HCT116 (cell line): ENCODE data around the gene POU2F3. TPM values are rescaled to one million over a fixed set of nuclear protein-coding genes. Genes with fewer than 3 reads are reported as not detected.

Source experiments
- ATAC-seq: fragments of 200-7000 bp; cut with Tn5 transposase; 2 replicates; pipeline ENCODE4 v1.9.1; 2020; ENCODE audit warnings: mild to moderate bottlenecking, moderate library complexity
- BruUV-seq: library from RNA; stranded (reverse); fragments of 400-500 nt; replicated peaks from 2 replicates; lab custom pipeline; 2021; lab: Mats Ljungman, UMichigan
- CTCF ChIA-PET: fragments of 300-600 bp; sonication (Branson Sonifier 250); formaldehyde crosslinking; loops from one replicate; lab custom pipeline; 2021; ENCODE audit warnings: antibody characterized with exemption; lab: Charles Lee
- POLR2A ChIA-PET: fragments of 300-600, 350-600 bp; sonication (Branson Sonifier 250); formaldehyde crosslinking; loops from one replicate; lab custom pipeline; 2021; ENCODE audit warnings: antibody characterized with exemption; lab: Charles Lee
- RAD21 ChIA-PET, 2 experiments: fragments of 300-600 bp; sonication (Branson Sonifier 250); formaldehyde crosslinking; loops; one replicate each; lab custom pipeline; 2023; ENCODE audit warnings: low total read pairs in 2 of 2; ENCODE audit not compliant: uncharacterized antibody in 2 of 2, unreplicated experiment in 2 of 2, low non-redundant PET in 1 of 2; lab: Charles Lee
- DNase-seq: peaks from one replicate; pipeline ENCODE4 v3.0.0-alpha.2; 2010; ENCODE audit warnings: low read depth, low spot score
- H2AFZ ChIP-seq: fragments of 200-600 bp; shearing (Covaris generic), sonication (generic); 2 replicates; pipeline ENCODE4 v1.6.1; 2017; ENCODE audit warnings: low read depth, mixed run types, mixed read lengths, antibody characterized with exemption, low read length; ENCODE audit not compliant: poor library complexity, severe bottlenecking
- H3K27ac ChIP-seq: 2 replicates; pipeline ENCODE4 v1.5.1; 2012; ENCODE audit warnings: low read depth, low read length
- H3K27me3 ChIP-seq: fragments of 200-600 bp; sonication (generic); 2 replicates; pipeline ENCODE4 v1.6.1; 2016; ENCODE audit warnings: mixed run types, low read length, mixed read lengths; ENCODE audit not compliant: insufficient read depth
- H3K36me3 ChIP-seq, 2 experiments: fragments of 200-500 bp in 1 of 2; fragments of 200-600 bp in 1 of 2; sonication (Bioruptor generic) in 1 of 2; sonication (generic) in 1 of 2; 2 replicates each; pipeline versions ENCODE4 v1.5.1 to v1.6.1; 2014 to 2016; ENCODE audit warnings: low read length in 2 of 2, inconsistent platforms in 1 of 2, mixed read lengths in 1 of 2, mixed run types in 1 of 2; ENCODE audit not compliant: insufficient read depth in 2 of 2, control insufficient read depth in 1 of 2
- H3K4me1 ChIP-seq, 2 experiments: fragments of 200-600 bp in 1 of 2; sonication (generic) in 1 of 2; 2 replicates each; pipeline versions ENCODE4 v1.5.1 to v1.6.1; 2012 to 2017; ENCODE audit warnings: low read length in 2 of 2, inconsistent platforms in 1 of 2, mild to moderate bottlenecking in 1 of 2, mixed read lengths in 1 of 2, mixed run types in 1 of 2, moderate library complexity in 1 of 2; ENCODE audit not compliant: insufficient read depth in 2 of 2, control insufficient read depth in 1 of 2
- H3K4me2 ChIP-seq: fragments of 200-600 bp; sonication (generic); 2 replicates; pipeline ENCODE4 v1.6.1; 2017; ENCODE audit warnings: mixed run types, low read length, mixed read lengths
- H3K4me3 ChIP-seq, 2 experiments: fragments of 200-600 bp in 1 of 2; sonication (generic) in 1 of 2; replicated peaks in 1 of 2; 2 replicates each; pipeline ENCODE4 v1.5.1; 2011 to 2016; ENCODE audit warnings: low read length in 2 of 2, control low read depth in 1 of 2, low read depth in 1 of 2, mild to moderate bottlenecking in 1 of 2, mixed read lengths in 1 of 2, mixed run types in 1 of 2
- H3K79me2 ChIP-seq: fragments of 200-600 bp; sonication (generic); 2 replicates; pipeline ENCODE4 v1.6.1; 2017; ENCODE audit warnings: mild to moderate bottlenecking, mixed run types, low read length, moderate library complexity, mixed read lengths; ENCODE audit not compliant: insufficient read depth
- H3K9ac ChIP-seq: fragments of 200-600 bp; sonication (generic); 2 replicates; pipeline ENCODE4 v1.6.1; 2016; ENCODE audit warnings: low read length, mixed read lengths
- H3K9me2 ChIP-seq: fragments of 200-600 bp; sonication (generic), shearing (Covaris generic); 2 replicates; pipeline ENCODE4 v1.6.1; 2017; ENCODE audit warnings: mixed run types, mild to moderate bottlenecking, moderate library complexity; ENCODE audit not compliant: insufficient read depth
- H3K9me3 ChIP-seq, 2 experiments: fragments of 200-500 bp in 1 of 2; fragments of 200-600 bp in 1 of 2; sonication (Bioruptor generic) in 1 of 2; sonication (generic) in 1 of 2; 2 replicates each; pipeline ENCODE4 v1.6.1; 2014 to 2017; ENCODE audit warnings: low read length in 2 of 2, mixed read lengths in 2 of 2, inconsistent platforms in 1 of 2, low read depth in 1 of 2, mild to moderate bottlenecking in 1 of 2, mixed run types in 1 of 2, moderate library complexity in 1 of 2; ENCODE audit not compliant: control insufficient read depth in 1 of 2, insufficient read depth in 1 of 2
- H4K20me1 ChIP-seq: fragments of 200-600 bp; sonication (generic), shearing (Covaris generic); 2 replicates; pipeline ENCODE4 v1.6.1; 2017; ENCODE audit warnings: mixed run types, mild to moderate bottlenecking, moderate library complexity; ENCODE audit not compliant: insufficient read depth
- CBX3 ChIP-seq: IDR thresholded peaks from 2 replicates; pipeline ENCODE4 v1.6.1; 2012; ENCODE audit warnings: low read depth
- CEBPB ChIP-seq: IDR thresholded peaks from 2 replicates; pipeline ENCODE4 v1.6.1; 2012; ENCODE audit warnings: low read depth
- ELF1 ChIP-seq: IDR thresholded peaks from 2 replicates; pipeline ENCODE4 v1.6.1; 2012; ENCODE audit warnings: low read depth, borderline replicate concordance
- EZH2phosphoT487 ChIP-seq: fragments of 200-600 bp; IDR thresholded peaks from 2 replicates; pipeline ENCODE4 v1.6.1; 2018; ENCODE audit warnings: antibody characterized with exemption, borderline replicate concordance
- FOSL1 ChIP-seq: IDR thresholded peaks from 2 replicates; pipeline ENCODE4 v1.6.1; 2012; ENCODE audit warnings: low read depth
- POLR2A ChIP-seq: IDR thresholded peaks from 2 replicates; pipeline ENCODE4 v1.7.0; 2011; ENCODE audit warnings: borderline replicate concordance; ENCODE audit not compliant: insufficient read depth, insufficient read length; ENCODE audit errors: extremely low read depth
- POLR2AphosphoS5 ChIP-seq: IDR thresholded peaks from 2 replicates; pipeline ENCODE4 v1.6.1; 2011; ENCODE audit warnings: mild to moderate bottlenecking, low read depth, low read length, moderate library complexity
- SIN3A ChIP-seq: IDR thresholded peaks from 2 replicates; pipeline ENCODE4 v1.6.1; 2012; ENCODE audit warnings: low read depth
- SRF ChIP-seq: IDR thresholded peaks from 2 replicates; pipeline ENCODE4 v1.6.1; 2012; ENCODE audit warnings: low read depth
- TCF7L2 ChIP-seq: IDR thresholded peaks from 2 replicates; pipeline ENCODE4 v1.7.0; 2011; ENCODE audit warnings: borderline replicate concordance, inconsistent platforms; ENCODE audit not compliant: insufficient read depth, insufficient read length; ENCODE audit errors: extremely low read depth
- YY1 ChIP-seq: IDR thresholded peaks from 2 replicates; pipeline ENCODE4 v1.6.1; 2011; ENCODE audit warnings: low read length, low read depth, moderate library complexity, mild to moderate bottlenecking; ENCODE audit not compliant: insufficient replicate concordance; ENCODE audit errors: extremely low read depth
- ZNF274 ChIP-seq: fragments of 200-500 bp; sonication (Bioruptor generic); IDR thresholded peaks from 2 replicates; pipeline ENCODE4 v1.6.1; 2014; ENCODE audit warnings: mild to moderate bottlenecking, low read depth, low read length, inconsistent platforms
- intact Hi-C: fragments of 100-400 bp; cut with micrococcal nuclease; formaldehyde crosslinking; loops from 2 replicates; pipeline ENCODE4 v1.10.0; 2022
- total RNA-seq: library from RNA; stranded (reverse); gene quantifications from one replicate; pipeline ENCODE4 v1.2.1, GENCODE V29; 2021; ENCODE audit not compliant: unreplicated experiment
- TF ChIP-seq, protein P1 (sequence below): IDR thresholded peaks from 2 replicates; pipeline ENCODE4 v1.6.1; 2012
- TF ChIP-seq, protein P2 (sequence below): IDR thresholded peaks from 2 replicates; pipeline ENCODE4 v1.6.1; 2011; ENCODE audit warnings: mild to moderate bottlenecking, low read length, moderate library complexity; ENCODE audit not compliant: insufficient replicate concordance; ENCODE audit errors: extremely low read depth
- TF ChIP-seq, protein P3 (sequence below), 3 experiments: fragments of 200-600 bp in 1 of 3; sonication (generic) in 1 of 3; IDR thresholded peaks in 2 of 3; conservative IDR thresholded peaks in 1 of 3; 2 replicates each; pipeline ENCODE4 v1.5.1; 2012 to 2017; ENCODE audit warnings: low read depth in 2 of 3, low read length in 2 of 3, antibody characterized with exemption in 1 of 3, borderline replicate concordance in 1 of 3, control low read depth in 1 of 3, mild to moderate bottlenecking in 1 of 3, mixed read lengths in 1 of 3, mixed run types in 1 of 3, moderate library complexity in 1 of 3; ENCODE audit not compliant: insufficient read depth in 1 of 3

POU2F3 gene
- total RNA-seq, 1 experiment from 2014 or later = 0.15 TPM

DNA sequence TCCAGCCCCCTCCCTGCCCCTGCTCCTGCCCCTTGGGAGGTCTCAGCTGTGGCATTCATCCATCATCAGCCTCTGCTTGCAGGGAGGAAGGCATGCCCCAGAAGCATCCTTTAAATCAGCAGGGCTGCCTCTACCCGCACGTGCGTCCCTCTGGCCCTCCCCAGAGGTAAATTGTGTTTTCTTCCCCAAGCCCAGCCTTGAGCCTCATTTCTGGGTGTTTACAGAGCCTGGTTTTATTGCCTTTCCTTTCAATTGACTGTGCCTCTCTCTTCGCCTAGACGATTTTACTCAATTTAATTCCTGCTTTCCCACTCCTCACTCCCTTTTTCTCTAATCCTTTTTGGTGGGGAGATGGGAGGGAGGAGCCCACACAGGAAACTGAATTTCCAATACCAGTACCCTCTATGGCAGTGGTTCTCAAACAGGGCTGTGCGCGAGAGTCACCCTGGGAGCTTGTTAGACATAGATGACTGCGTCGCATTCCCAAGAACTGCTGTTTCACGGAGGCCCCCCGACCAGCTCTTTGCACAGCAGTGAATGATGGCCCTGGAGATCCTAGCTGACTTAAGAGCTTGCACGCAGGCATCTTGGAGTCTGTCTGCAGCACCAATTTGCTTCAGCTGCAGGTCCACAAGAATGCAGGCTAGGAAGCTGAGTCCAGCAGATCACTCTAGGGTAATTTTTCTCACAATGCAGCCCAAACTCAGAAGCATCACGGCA is 44.2 kb upstream of the POU2F3 start:
- Histone ChIP-seq H3K9me3 (no peaks in the 10 kb centered on the region), H3K9ac (no peak overlapping the region), H3K4me2 (no peak overlapping the region), H3K27ac (no peak overlapping the region), H2AFZ (no peak overlapping the region), H3K9me2 (no peaks in the 10 kb centered on the region), H3K4me3 (no peak overlapping the region), H3K36me3 (no peaks in the 10 kb centered on the region), H4K20me1 (no peaks in the 10 kb centered on the region), H3K4me1 (peaks cover 0 to 7% of the 10 kb centered on the region in 2 experiments; a peak in 1 of 4 replicates), H3K79me2 (no peaks in the 10 kb centered on the region), H3K27me3 (0 out of 2 replicates have a peak, but pooled peaks cover 6% of the 10 kb centered on the region)
- TF ChIP-seq CBX3 (no peak), POLR2A (no peak), FOSL1 (no peak), ZNF274 (no peak), EZH2phosphoT487 (no peak), ELF1 (no peak), CEBPB (no peak), POLR2AphosphoS5 (no peak), TCF7L2 (no peak), SIN3A (no peak), SRF (no peak), YY1 (no peak)
- TF ChIP-seq, protein P1, sequence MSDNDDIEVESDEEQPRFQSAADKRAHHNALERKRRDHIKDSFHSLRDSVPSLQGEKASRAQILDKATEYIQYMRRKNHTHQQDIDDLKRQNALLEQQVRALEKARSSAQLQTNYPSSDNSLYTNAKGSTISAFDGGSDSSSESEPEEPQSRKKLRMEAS = no peak
- TF ChIP-seq, protein P2, sequence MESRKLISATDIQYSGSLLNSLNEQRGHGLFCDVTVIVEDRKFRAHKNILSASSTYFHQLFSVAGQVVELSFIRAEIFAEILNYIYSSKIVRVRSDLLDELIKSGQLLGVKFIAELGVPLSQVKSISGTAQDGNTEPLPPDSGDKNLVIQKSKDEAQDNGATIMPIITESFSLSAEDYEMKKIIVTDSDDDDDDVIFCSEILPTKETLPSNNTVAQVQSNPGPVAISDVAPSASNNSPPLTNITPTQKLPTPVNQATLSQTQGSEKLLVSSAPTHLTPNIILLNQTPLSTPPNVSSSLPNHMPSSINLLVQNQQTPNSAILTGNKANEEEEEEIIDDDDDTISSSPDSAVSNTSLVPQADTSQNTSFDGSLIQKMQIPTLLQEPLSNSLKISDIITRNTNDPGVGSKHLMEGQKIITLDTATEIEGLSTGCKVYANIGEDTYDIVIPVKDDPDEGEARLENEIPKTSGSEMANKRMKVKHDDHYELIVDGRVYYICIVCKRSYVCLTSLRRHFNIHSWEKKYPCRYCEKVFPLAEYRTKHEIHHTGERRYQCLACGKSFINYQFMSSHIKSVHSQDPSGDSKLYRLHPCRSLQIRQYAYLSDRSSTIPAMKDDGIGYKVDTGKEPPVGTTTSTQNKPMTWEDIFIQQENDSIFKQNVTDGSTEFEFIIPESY = no peak
- TF ChIP-seq, protein P3, sequence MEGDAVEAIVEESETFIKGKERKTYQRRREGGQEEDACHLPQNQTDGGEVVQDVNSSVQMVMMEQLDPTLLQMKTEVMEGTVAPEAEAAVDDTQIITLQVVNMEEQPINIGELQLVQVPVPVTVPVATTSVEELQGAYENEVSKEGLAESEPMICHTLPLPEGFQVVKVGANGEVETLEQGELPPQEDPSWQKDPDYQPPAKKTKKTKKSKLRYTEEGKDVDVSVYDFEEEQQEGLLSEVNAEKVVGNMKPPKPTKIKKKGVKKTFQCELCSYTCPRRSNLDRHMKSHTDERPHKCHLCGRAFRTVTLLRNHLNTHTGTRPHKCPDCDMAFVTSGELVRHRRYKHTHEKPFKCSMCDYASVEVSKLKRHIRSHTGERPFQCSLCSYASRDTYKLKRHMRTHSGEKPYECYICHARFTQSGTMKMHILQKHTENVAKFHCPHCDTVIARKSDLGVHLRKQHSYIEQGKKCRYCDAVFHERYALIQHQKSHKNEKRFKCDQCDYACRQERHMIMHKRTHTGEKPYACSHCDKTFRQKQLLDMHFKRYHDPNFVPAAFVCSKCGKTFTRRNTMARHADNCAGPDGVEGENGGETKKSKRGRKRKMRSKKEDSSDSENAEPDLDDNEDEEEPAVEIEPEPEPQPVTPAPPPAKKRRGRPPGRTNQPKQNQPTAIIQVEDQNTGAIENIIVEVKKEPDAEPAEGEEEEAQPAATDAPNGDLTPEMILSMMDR (IDR thresholded peaks at IDR 0.05 in 2 of 3, conservative IDR thresholded peaks at IDR 0.05 in 1 of 3; ENCODE audit: borderline replicate concordance in 1 of 3, insufficient read depth in 1 of 3, low read depth in 2 of 3, low read length in 2 of 3) = no peak
- ChIA-PET RAD21 (no interaction called here), POLR2A (no interaction called here), CTCF (no interaction called here)
- BruUV-seq = no TSS peak
- ATAC-seq (no peak), DNase-seq (no peak)
- intact Hi-C loops = no loop called here
